SK-N-SH treated with all-trans-retinoic acid at 6 μM for 48 hours (cell line): ENCODE data around the gene EPC2.

Source experiments
- ATAC-seq: fragments of 200-7000 bp; cut with Tn5 transposase; 3 replicates; pipeline ENCODE4 v1.9.1; 2020; ENCODE audit warnings: mild to moderate bottlenecking, moderate library complexity
- ARNTL ChIP-seq: fragments of 450-650 bp; formaldehyde crosslinking; IDR thresholded peaks from 2 replicates; pipeline ENCODE4 v1.5.0; 2020; ENCODE audit warnings: low read depth, mild to moderate bottlenecking, moderate library complexity, borderline replicate concordance
- BACH2 ChIP-seq: fragments of 250-450 bp; sonication (Bioruptor Pico); IDR thresholded peaks from 2 replicates; pipeline ENCODE4 v1.9.0; 2021; ENCODE audit warnings: mild to moderate bottlenecking, borderline replicate concordance
- CREB5 ChIP-seq: fragments of 250-450 bp; sonication (Bioruptor Pico); IDR thresholded peaks from 2 replicates; pipeline ENCODE4 v1.5.1; 2020; ENCODE audit warnings: low read depth, mild to moderate bottlenecking, moderate library complexity
- CSDC2 ChIP-seq: fragments of 250-450 bp; sonication (Bioruptor Pico); IDR thresholded peaks from 2 replicates; pipeline ENCODE4 v1.5.0; 2020; ENCODE audit warnings: mild to moderate bottlenecking, moderate library complexity
- CSRNP3 ChIP-seq: fragments of 250-450 bp; sonication (Bioruptor Pico); IDR thresholded peaks from 2 replicates; pipeline ENCODE4 v1.5.1; 2021; ENCODE audit warnings: mild to moderate bottlenecking, moderate library complexity
- ESRRG ChIP-seq: fragments of 250-450 bp; sonication (Bioruptor Pico); IDR thresholded peaks from 2 replicates; pipeline ENCODE4 v1.6.1; 2021; ENCODE audit warnings: mild to moderate bottlenecking
- GLIS3 ChIP-seq: fragments of 250-450 bp; sonication (Bioruptor Pico); IDR thresholded peaks from 2 replicates; pipeline ENCODE4 v1.5.0; 2020; ENCODE audit warnings: mild to moderate bottlenecking, moderate library complexity
- ISL1 ChIP-seq: fragments of 250-450 bp; sonication (Bioruptor Pico); IDR thresholded peaks from 2 replicates; pipeline ENCODE4 v2.1.2; 2022; ENCODE audit warnings: mild to moderate bottlenecking, moderate library complexity
- OSR1 ChIP-seq: fragments of 250-450 bp; sonication (Bioruptor Pico); IDR thresholded peaks from 2 replicates; pipeline ENCODE4 v1.8.0; 2022; ENCODE audit warnings: moderate library complexity, mild to moderate bottlenecking, inconsistent platforms
- PATZ1 ChIP-seq: fragments of 250-450 bp; sonication (Bioruptor Pico); IDR thresholded peaks from 2 replicates; pipeline ENCODE4 v1.8.0; 2020; ENCODE audit warnings: mild to moderate bottlenecking, moderate library complexity, borderline replicate concordance
- POU6F1 ChIP-seq: fragments of 250-450 bp; sonication (Bioruptor Pico); IDR thresholded peaks from 2 replicates; pipeline ENCODE4 v1.8.0; 2021; ENCODE audit warnings: low read depth, mild to moderate bottlenecking, moderate library complexity, borderline replicate concordance
- PPARA ChIP-seq: fragments of 250-450 bp; sonication (Bioruptor Pico); IDR thresholded peaks from 2 replicates; pipeline ENCODE4 v1.5.0; 2020; ENCODE audit warnings: mild to moderate bottlenecking, borderline replicate concordance
- RARB ChIP-seq: fragments of 250-450 bp; sonication (Bioruptor Pico); IDR thresholded peaks from 2 replicates; pipeline ENCODE4 v1.8.0; 2021; ENCODE audit warnings: mild to moderate bottlenecking, moderate library complexity
- SNAI2 ChIP-seq: fragments of 250-450 bp; sonication (Bioruptor Pico); IDR thresholded peaks from 2 replicates; pipeline ENCODE4 v1.5.0; 2020; ENCODE audit warnings: mild to moderate bottlenecking, moderate library complexity
- TCF4 ChIP-seq: fragments of 250-450 bp; sonication (Bioruptor Pico); IDR thresholded peaks from 2 replicates; pipeline ENCODE4 v1.8.0; 2021; ENCODE audit warnings: mild to moderate bottlenecking, moderate library complexity, borderline replicate concordance
- TOX ChIP-seq: fragments of 250-450 bp; sonication (Bioruptor Pico); IDR thresholded peaks from 2 replicates; pipeline ENCODE4 v1.8.0; 2021; ENCODE audit warnings: mild to moderate bottlenecking, moderate library complexity, borderline replicate concordance
- TSHZ2 ChIP-seq: fragments of 250-450 bp; sonication (Bioruptor Pico); IDR thresholded peaks from 2 replicates; pipeline ENCODE4 v1.5.0; 2020; ENCODE audit warnings: mild to moderate bottlenecking, moderate library complexity
- ZC3H10 ChIP-seq: fragments of 250-450 bp; sonication (Bioruptor Pico); IDR thresholded peaks from 2 replicates; pipeline ENCODE4 v1.5.1; 2021; ENCODE audit warnings: mild to moderate bottlenecking, moderate library complexity
- ZFP3 ChIP-seq: fragments of 250-450 bp; sonication (Bioruptor Pico); IDR thresholded peaks from 2 replicates; pipeline ENCODE4 v1.5.0; 2020; ENCODE audit warnings: mild to moderate bottlenecking, moderate library complexity
- ZFP30 ChIP-seq: fragments of 450-650 bp; formaldehyde crosslinking; IDR thresholded peaks from 2 replicates; pipeline ENCODE4 v1.5.0; 2022; ENCODE audit warnings: mild to moderate bottlenecking, moderate library complexity
- ZNF565 ChIP-seq: fragments of 450-650 bp; formaldehyde crosslinking; conservative IDR thresholded peaks from 2 replicates; pipeline ENCODE4 v1.5.0; 2020; ENCODE audit warnings: low read depth, mild to moderate bottlenecking, moderate library complexity
- ZNF70 ChIP-seq: fragments of 450-650 bp; formaldehyde crosslinking; IDR thresholded peaks from 2 replicates; pipeline ENCODE4 v1.5.0; 2020; ENCODE audit warnings: mild to moderate bottlenecking, moderate library complexity
- ZNF8 ChIP-seq: fragments of 450-650 bp; formaldehyde crosslinking; IDR thresholded peaks from 2 replicates; pipeline ENCODE4 v1.5.0; 2020; ENCODE audit warnings: mild to moderate bottlenecking, moderate library complexity

EPC2 gene

GRCh38 chr2:148649936-148650335 lies 5.4 kb downstream of the EPC2 start:
- TF ChIP-seq GLIS3 (CRISPR knock-in tag) (no peak), CSDC2 (no peak), ZC3H10 (CRISPR knock-in tag) (no peak), ESRRG (no peak), PPARA (CRISPR knock-in tag) (no peak), TSHZ2 (CRISPR knock-in tag) (no peak), RARB (CRISPR knock-in tag) (no peak), SNAI2 (no peak), ZNF565 (no peak), CREB5 (CRISPR knock-in tag) (no peak), PATZ1 (CRISPR knock-in tag) (no peak), ZNF70 (CRISPR knock-in tag) (no peak), ZNF8 (CRISPR knock-in tag) (no peak), ISL1 (no peak), ZFP30 (CRISPR knock-in tag) (no peak), POU6F1 (CRISPR knock-in tag) (no peak)
- no peak for ATAC-seq

- TF ChIP-seq POU6F1 (CRISPR knock-in tag) (no peak), TCF4 (no peak), ESRRG (no peak), PPARA (CRISPR knock-in tag) (no peak), GLIS3 (CRISPR knock-in tag) (no peak), ISL1 (no peak), ARNTL (CRISPR knock-in tag) (no peak), ZC3H10 (CRISPR knock-in tag) (no peak), ZNF70 (CRISPR knock-in tag) (no peak), CREB5 (CRISPR knock-in tag) (no peak), CSRNP3 (CRISPR knock-in tag) (no peak), BACH2 (no peak), TOX (CRISPR knock-in tag) (no peak), OSR1 (CRISPR knock-in tag) (no peak), TSHZ2 (CRISPR knock-in tag) (no peak), ZFP3 (CRISPR knock-in tag) (no peak)
- no peak for ATAC-seq
Observed at GRCh38 chr2:148650881-148651280, 6.3 kb downstream of the EPC2 start.
